ENCODE measurements around the gene STARD8. TPM values are rescaled to one million over a fixed set of nuclear protein-coding genes. Genes with fewer than 3 reads are reported as not detected.

Gene STARD8
- total RNA-seq, 1 experiment from 2014 or later, result 0.11 TPM

- intact Hi-C loops (cut with micrococcal nuclease; ENCODE audit: unreplicated experiment), result no loop called here
- H3K9me3 ChIP-seq (ENCODE audit: low read depth, low read length, poor library complexity, severe bottlenecking), result no peaks in the 10 kb centered on the region
- H3K4me3 ChIP-seq (ENCODE audit: low read depth, low read length, poor library complexity, severe bottlenecking), result no peak overlapping the region
- no peaks in the 10 kb centered on the region for H3K27me3 ChIP-seq (replicated peaks; ENCODE audit: insufficient read depth, low read depth, low read length, poor library complexity)
- H3K36me3 ChIP-seq (ENCODE audit: insufficient read depth, low read length, poor library complexity, severe bottlenecking), result no peaks in the 10 kb centered on the region
- DNase-seq (ENCODE audit: low spot score), result no peak
- no peaks in the 10 kb centered on the region for H3K4me1 ChIP-seq (ENCODE audit: insufficient read depth, low read length, poor library complexity, severe bottlenecking)
- ChIA-PET CTCF (no interaction called here), POLR2A (ENCODE audit: low non-redundant PET) (no interaction called here)
- TF ChIP-seq, protein P1, sequence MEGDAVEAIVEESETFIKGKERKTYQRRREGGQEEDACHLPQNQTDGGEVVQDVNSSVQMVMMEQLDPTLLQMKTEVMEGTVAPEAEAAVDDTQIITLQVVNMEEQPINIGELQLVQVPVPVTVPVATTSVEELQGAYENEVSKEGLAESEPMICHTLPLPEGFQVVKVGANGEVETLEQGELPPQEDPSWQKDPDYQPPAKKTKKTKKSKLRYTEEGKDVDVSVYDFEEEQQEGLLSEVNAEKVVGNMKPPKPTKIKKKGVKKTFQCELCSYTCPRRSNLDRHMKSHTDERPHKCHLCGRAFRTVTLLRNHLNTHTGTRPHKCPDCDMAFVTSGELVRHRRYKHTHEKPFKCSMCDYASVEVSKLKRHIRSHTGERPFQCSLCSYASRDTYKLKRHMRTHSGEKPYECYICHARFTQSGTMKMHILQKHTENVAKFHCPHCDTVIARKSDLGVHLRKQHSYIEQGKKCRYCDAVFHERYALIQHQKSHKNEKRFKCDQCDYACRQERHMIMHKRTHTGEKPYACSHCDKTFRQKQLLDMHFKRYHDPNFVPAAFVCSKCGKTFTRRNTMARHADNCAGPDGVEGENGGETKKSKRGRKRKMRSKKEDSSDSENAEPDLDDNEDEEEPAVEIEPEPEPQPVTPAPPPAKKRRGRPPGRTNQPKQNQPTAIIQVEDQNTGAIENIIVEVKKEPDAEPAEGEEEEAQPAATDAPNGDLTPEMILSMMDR (conservative IDR thresholded peaks at IDR 0.05; ENCODE audit: low read depth, low read length), result no peak
- no peak for TF ChIP-seq EZH2 (IDR thresholded peaks at IDR 0.05; ENCODE audit: borderline replicate concordance, low read depth, low read length, poor library complexity, severe bottlenecking)
- BruUV-seq (replicated peaks), result no TSS peak
- H3K27ac ChIP-seq (ENCODE audit: low read depth, low read length, poor library complexity, severe bottlenecking), result no peak overlapping the region
Observed at GRCh38 chrX:68646421-68646820, 1.0 kb upstream of the STARD8 start.

GRCh38 chrX:68648960-68649359 lies 1.5 kb downstream of the STARD8 start:
- ChIA-PET POLR2A (ENCODE audit: low non-redundant PET) (no interaction called here), CTCF (no interaction called here)
- no peaks in the 10 kb centered on the region for H3K9me3 ChIP-seq (ENCODE audit: low read depth, low read length, poor library complexity, severe bottlenecking)
- TF ChIP-seq, protein P1 (conservative IDR thresholded peaks at IDR 0.05; ENCODE audit: low read depth, low read length), result no peak
- TF ChIP-seq EZH2 (IDR thresholded peaks at IDR 0.05; ENCODE audit: borderline replicate concordance, low read depth, low read length, poor library complexity, severe bottlenecking), result no peak
- no peak overlapping the region for H3K27ac ChIP-seq (ENCODE audit: low read depth, low read length, poor library complexity, severe bottlenecking)
- H3K27me3 ChIP-seq (replicated peaks; ENCODE audit: insufficient read depth, low read depth, low read length, poor library complexity), result no peaks in the 10 kb centered on the region
- no peaks in the 10 kb centered on the region for H3K36me3 ChIP-seq (ENCODE audit: insufficient read depth, low read length, poor library complexity, severe bottlenecking)
- BruUV-seq (replicated peaks), result no TSS peak
- intact Hi-C loops (cut with micrococcal nuclease; ENCODE audit: unreplicated experiment), result no loop called here
- H3K4me1 ChIP-seq (ENCODE audit: insufficient read depth, low read length, poor library complexity, severe bottlenecking), result no peaks in the 10 kb centered on the region
- no peak overlapping the region for H3K4me3 ChIP-seq (ENCODE audit: low read depth, low read length, poor library complexity, severe bottlenecking)
- no peak for DNase-seq (ENCODE audit: low spot score)

- H3K9me3 ChIP-seq (ENCODE audit: low read depth, low read length, poor library complexity, severe bottlenecking), result no peaks in the 10 kb centered on the region
- ChIA-PET CTCF (no interaction called here), POLR2A (ENCODE audit: low non-redundant PET) (no interaction called here)
- TF ChIP-seq, protein P1 (conservative IDR thresholded peaks at IDR 0.05; ENCODE audit: low read depth, low read length), result no peak
- no peak for TF ChIP-seq EZH2 (IDR thresholded peaks at IDR 0.05; ENCODE audit: borderline replicate concordance, low read depth, low read length, poor library complexity, severe bottlenecking)
- no peak for DNase-seq (ENCODE audit: low spot score)
- H3K36me3 ChIP-seq (ENCODE audit: insufficient read depth, low read length, poor library complexity, severe bottlenecking), result no peaks in the 10 kb centered on the region
- no peak overlapping the region for H3K27ac ChIP-seq (ENCODE audit: low read depth, low read length, poor library complexity, severe bottlenecking)
- no peaks in the 10 kb centered on the region for H3K4me1 ChIP-seq (ENCODE audit: insufficient read depth, low read length, poor library complexity, severe bottlenecking)
- intact Hi-C loops (cut with micrococcal nuclease; ENCODE audit: unreplicated experiment), result no loop called here
- H3K27me3 ChIP-seq (replicated peaks; ENCODE audit: insufficient read depth, low read depth, low read length, poor library complexity), result no peaks in the 10 kb centered on the region
- H3K4me3 ChIP-seq (ENCODE audit: low read depth, low read length, poor library complexity, severe bottlenecking), result no peak overlapping the region
- no TSS peak for BruUV-seq (replicated peaks)
Observed at GRCh38 chrX:68650491-68650890, 3.0 kb downstream of the STARD8 start.
